Activated CD4-positive, alpha-beta T cell treated with anti-CD3 and anti-CD28 coated beads for 36 hours (primary cell): ENCODE data around the gene ZNF836. TPM values are rescaled to one million over a fixed set of nuclear protein-coding genes. Genes with fewer than 3 reads are reported as not detected.
A peak's percentile ranks its signal among the peaks of the same experiment; 100 is the strongest.

Source experiments
- ATAC-seq: fragments of 200-7000 bp; cut with Tn5 transposase; one replicate; pipeline ENCODE4 v1.10.0; 2021; ENCODE audit warnings: mild to moderate bottlenecking, moderate library complexity
- CTCF ChIA-PET: fragments of 350-600 bp; sonication (Branson Sonifier 250); formaldehyde crosslinking; loops from one replicate; lab custom pipeline; 2021; ENCODE audit warnings: antibody characterized with exemption; lab: Charles Lee
- POLR2A ChIA-PET: fragments of 350-600 bp; sonication (Branson Sonifier 250); formaldehyde crosslinking; loops from one replicate; lab custom pipeline; 2021; ENCODE audit warnings: antibody characterized with exemption, inconsistent platforms; lab: Charles Lee
- DNase-seq: peaks from one replicate; pipeline ENCODE4 v3.0.0-alpha.2; 2020
- H3K27ac Mint-ChIP-seq: one replicate; pipeline ENCODE4 v1.8.0; 2021; ENCODE audit warnings: mixed read lengths
- H3K27me3 Mint-ChIP-seq: one replicate; pipeline ENCODE4 v1.8.0; 2021; ENCODE audit warnings: mixed read lengths
- H3K36me3 Mint-ChIP-seq: one replicate; pipeline ENCODE4 v1.8.0; 2021; ENCODE audit warnings: low read depth, mixed read lengths
- H3K4me1 Mint-ChIP-seq: one replicate; pipeline ENCODE4 v1.8.0; 2021; ENCODE audit warnings: mixed read lengths
- H3K4me3 Mint-ChIP-seq: one replicate; pipeline ENCODE4 v1.8.0; 2021; ENCODE audit warnings: mild to moderate bottlenecking, moderate library complexity, mixed read lengths
- H3K9me3 Mint-ChIP-seq: one replicate; pipeline ENCODE4 v1.8.0; 2021; ENCODE audit warnings: low read depth, mixed read lengths
- intact Hi-C, 2 experiments: fragments of 100-400 bp; cut with DNase I in 1 of 2; cut with micrococcal nuclease in 1 of 2; formaldehyde crosslinking; loops; one replicate each; pipeline versions ENCODE4 v1.14.2 to v1.15.1; 2022 to 2024; cut with DNase I, micrococcal nuclease
- total RNA-seq, 2 experiments: library from RNA; stranded (reverse); gene quantifications; one replicate each; pipeline ENCODE4 v1.2.3, GENCODE V29; 2021

The ZNF836 gene
- 10 to 100 TPM; 10.1 to 11.5 TPM for total RNA-seq

- peak; percentile 96 for ATAC-seq
- DNase-seq = peak; percentile 96
- Mint-ChIP-seq H3K27ac (peak within 1 kb of the TSS; percentile 93), H3K4me1 (peaks cover 17% of the 10 kb centered on the region), H3K36me3 (peaks cover 36% of the 10 kb centered on the region), H3K4me3 (peak within 1 kb of the TSS; percentile 87), H3K27me3 (no peaks in the 10 kb centered on the region), H3K9me3 (peaks cover 1% of the 10 kb centered on the region)
- CTCF ChIA-PET = interaction anchor here (0.6 to 1.5 kb wide), 4 partner anchors 19 to 80 kb away, joined by 3 to 5 read pairs (median 4); no protein-coding TSS in a partner anchor
- POLR2A ChIA-PET = interaction anchor here (0.6 kb wide), 1 partner anchor 12 kb away, joined by 3 read pairs; no protein-coding TSS in a partner anchor
- intact Hi-C loops = loop anchor here (1.0 to 10.0 kb wide), 8 partner anchors 18 to 727 kb away; partner anchors contain the start of genes ZNF766 (in 1 of the 2), ZNF808 (in 1 of the 2) and ZNF841 (in 1 of the 2)
Measured at GRCh38 chr19:52171321-52172169, at the start of gene ZNF836. TSS of gene ZNF836 (minus strand) at chr19:52171621. CDS start at chr19:52168072, 3,549 bp downstream.

DNA sequence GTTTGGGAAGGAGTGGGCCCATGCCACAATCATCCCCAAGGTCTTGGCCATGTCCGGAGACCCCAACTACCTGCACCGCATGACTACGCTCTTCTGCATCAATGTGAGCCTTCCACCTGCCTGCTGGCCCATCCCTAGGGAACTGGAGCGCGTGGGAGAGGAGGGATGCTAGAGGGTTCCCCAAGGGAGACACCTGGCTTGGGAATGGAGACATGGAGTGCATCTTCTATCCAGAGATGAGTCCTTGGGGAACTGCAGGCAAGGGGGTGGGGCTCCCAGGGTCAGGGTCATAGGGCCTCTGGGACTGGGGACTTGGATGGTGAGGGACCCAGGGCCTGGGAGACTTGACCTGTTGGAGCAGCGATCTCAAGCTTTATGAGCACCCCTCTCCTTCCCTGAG lies 49.6 kb upstream of the ZNF836 start:
- POLR2A ChIA-PET = no interaction called here
- H3K27ac Mint-ChIP-seq = no peak overlapping the region
- CTCF ChIA-PET = no interaction called here
- H3K9me3 Mint-ChIP-seq = no peaks in the 10 kb centered on the region
- H3K27me3 Mint-ChIP-seq = no peaks in the 10 kb centered on the region
- DNase-seq (no peak), ATAC-seq (no peak)
- H3K4me1 Mint-ChIP-seq = peaks cover 9% of the 10 kb centered on the region
- peaks cover 66% of the 10 kb centered on the region for H3K36me3 Mint-ChIP-seq
- no peak overlapping the region for H3K4me3 Mint-ChIP-seq
- intact Hi-C loops = no loop called here

DNA sequence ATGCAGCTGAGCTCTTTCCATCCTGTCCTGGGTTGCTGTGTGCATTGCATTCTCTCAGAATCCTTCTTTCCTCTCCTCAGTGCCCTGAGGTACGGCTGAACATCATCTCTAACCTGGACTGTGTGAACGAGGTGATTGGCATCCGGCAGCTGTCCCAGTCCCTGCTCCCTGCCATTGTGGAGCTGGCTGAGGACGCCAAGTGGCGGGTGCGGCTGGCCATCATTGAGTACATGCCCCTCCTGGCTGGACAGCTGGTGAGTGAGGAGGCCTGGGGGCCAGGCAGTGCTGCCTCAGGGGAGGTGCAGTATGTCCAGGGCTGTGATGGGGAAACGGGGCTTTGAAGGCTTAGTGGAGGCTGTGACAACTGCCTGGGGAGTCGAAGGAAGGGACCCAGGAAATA lies 48.2 kb upstream of the ZNF836 start:
- ATAC-seq (no peak), DNase-seq (no peak)
- Mint-ChIP-seq H3K36me3 (peaks cover 64% of the 10 kb centered on the region), H3K4me3 (no peak overlapping the region), H3K27ac (peak overlapping the region; percentile 19), H3K27me3 (no peaks in the 10 kb centered on the region), H3K4me1 (peaks cover 2% of the 10 kb centered on the region), H3K9me3 (no peaks in the 10 kb centered on the region)
- POLR2A ChIA-PET = no interaction called here
- intact Hi-C loops = no loop called here
- CTCF ChIA-PET = interaction anchor here (0.7 to 1.3 kb wide), 2 partner anchors 14 to 47 kb away, joined by 3 read pairs; no protein-coding TSS in a partner anchor

DNA sequence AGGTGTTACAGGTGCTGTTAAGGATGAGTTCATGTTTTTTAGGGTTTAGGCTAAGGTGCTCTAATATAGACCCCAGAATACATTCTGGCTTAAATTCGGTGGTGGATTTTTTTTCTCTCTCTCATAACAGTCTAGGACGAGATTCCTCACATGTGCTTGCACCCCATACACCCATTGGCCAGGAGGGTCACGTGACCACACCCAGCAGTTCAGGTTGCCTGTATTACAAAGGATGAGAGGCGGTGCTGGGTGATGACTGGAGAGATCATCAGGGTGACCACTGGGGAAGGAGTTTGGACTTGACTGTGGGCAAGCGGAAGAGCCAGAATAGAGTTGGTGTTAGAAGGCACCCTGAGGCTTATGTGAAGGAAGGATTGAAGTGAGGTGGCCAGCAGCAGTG lies 46.2 kb upstream of the ZNF836 start:
- ChIA-PET CTCF (no interaction called here), POLR2A (no interaction called here)
- Mint-ChIP-seq H3K4me1 (no peaks in the 10 kb centered on the region), H3K27me3 (no peaks in the 10 kb centered on the region), H3K4me3 (no peak overlapping the region), H3K27ac (peak overlapping the region; percentile 34), H3K9me3 (no peaks in the 10 kb centered on the region), H3K36me3 (peaks cover 61% of the 10 kb centered on the region)
- DNase-seq (no peak), ATAC-seq (no peak)
- intact Hi-C loops = no loop called here

DNA sequence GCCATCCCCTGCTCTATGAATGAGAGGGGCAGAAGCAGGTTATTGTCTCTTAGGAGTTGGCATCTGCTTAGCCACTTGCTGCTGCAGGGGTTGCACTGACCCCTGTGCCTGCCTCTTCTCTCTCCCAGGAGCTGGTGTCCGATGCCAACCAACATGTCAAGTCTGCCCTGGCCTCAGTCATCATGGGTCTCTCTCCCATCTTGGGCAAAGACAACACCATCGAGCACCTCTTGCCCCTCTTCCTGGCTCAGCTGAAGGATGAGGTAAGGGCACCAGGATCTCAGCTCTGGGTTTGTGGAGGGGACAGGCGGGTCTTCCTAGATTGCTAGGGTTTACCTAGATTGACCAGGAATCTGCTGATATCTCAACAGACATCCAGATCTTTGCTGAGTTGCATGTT lies 45.0 kb upstream of the ZNF836 start:
- ATAC-seq (no peak), DNase-seq (no peak)
- Mint-ChIP-seq H3K36me3 (peaks cover 69% of the 10 kb centered on the region), H3K9me3 (no peaks in the 10 kb centered on the region), H3K27ac (no peak overlapping the region), H3K4me3 (no peak overlapping the region), H3K4me1 (no peaks in the 10 kb centered on the region), H3K27me3 (no peaks in the 10 kb centered on the region)
- ChIA-PET CTCF (no interaction called here), POLR2A (no interaction called here)
- intact Hi-C loops = no loop called here

- Mint-ChIP-seq H3K36me3 (peaks cover 68% of the 10 kb centered on the region), H3K4me3 (no peak overlapping the region), H3K27ac (no peak overlapping the region), H3K4me1 (no peaks in the 10 kb centered on the region), H3K27me3 (no peaks in the 10 kb centered on the region), H3K9me3 (no peaks in the 10 kb centered on the region)
- intact Hi-C loops = no loop called here
- POLR2A ChIA-PET = interaction anchor here (0.8 to 1.0 kb wide), 2 partner anchors 12 to 21 kb away, joined by 3 to 4 read pairs; no protein-coding TSS in a partner anchor
- no peak for DNase-seq
- CTCF ChIA-PET = interaction anchor here (1.2 kb wide), 1 partner anchor 11 kb away, joined by 3 read pairs; no protein-coding TSS in a partner anchor
- no peak for ATAC-seq
Measured at GRCh38 chr19:52214241-52214640, 42.8 kb upstream of the ZNF836 start.

- Mint-ChIP-seq H3K4me3 (no peak overlapping the region), H3K27me3 (no peaks in the 10 kb centered on the region), H3K9me3 (no peaks in the 10 kb centered on the region), H3K27ac (peak overlapping the region; percentile 53), H3K36me3 (peaks cover 63% of the 10 kb centered on the region), H3K4me1 (no peaks in the 10 kb centered on the region)
- intact Hi-C loops = no loop called here
- ATAC-seq = no peak
- DNase-seq = no peak
- POLR2A ChIA-PET = no interaction called here
- CTCF ChIA-PET = interaction anchor here (0.6 kb wide), 1 partner anchor 64 kb away, joined by 4 read pairs; no protein-coding TSS in a partner anchor
Measured at GRCh38 chr19:52212572-52213255, 41.3 kb upstream of the ZNF836 start.

GRCh38 chr19:52211926-52212571 lies 40.6 kb upstream of the ZNF836 start:
- intact Hi-C loops = no loop called here
- Mint-ChIP-seq H3K4me1 (no peaks in the 10 kb centered on the region), H3K27ac (no peak overlapping the region), H3K36me3 (peaks cover 62% of the 10 kb centered on the region), H3K9me3 (no peaks in the 10 kb centered on the region), H3K4me3 (no peak overlapping the region), H3K27me3 (no peaks in the 10 kb centered on the region)
- ChIA-PET CTCF (interaction anchor here (0.6 kb wide), 1 partner anchor 63 kb away, joined by 4 read pairs; no protein-coding TSS in a partner anchor), POLR2A (no interaction called here)
- DNase-seq (no peak), ATAC-seq (no peak)

GRCh38 chr19:52211203-52211602 lies 39.8 kb upstream of the ZNF836 start:
- POLR2A ChIA-PET = no interaction called here
- H3K4me3 Mint-ChIP-seq = no peak overlapping the region
- no peaks in the 10 kb centered on the region for H3K9me3 Mint-ChIP-seq
- DNase-seq = no peak
- no peak for ATAC-seq
- peaks cover 65% of the 10 kb centered on the region for H3K36me3 Mint-ChIP-seq
- no peaks in the 10 kb centered on the region for H3K27me3 Mint-ChIP-seq
- CTCF ChIA-PET = no interaction called here
- intact Hi-C loops = no loop called here
- no peaks in the 10 kb centered on the region for H3K4me1 Mint-ChIP-seq
- H3K27ac Mint-ChIP-seq = no peak overlapping the region

DNA sequence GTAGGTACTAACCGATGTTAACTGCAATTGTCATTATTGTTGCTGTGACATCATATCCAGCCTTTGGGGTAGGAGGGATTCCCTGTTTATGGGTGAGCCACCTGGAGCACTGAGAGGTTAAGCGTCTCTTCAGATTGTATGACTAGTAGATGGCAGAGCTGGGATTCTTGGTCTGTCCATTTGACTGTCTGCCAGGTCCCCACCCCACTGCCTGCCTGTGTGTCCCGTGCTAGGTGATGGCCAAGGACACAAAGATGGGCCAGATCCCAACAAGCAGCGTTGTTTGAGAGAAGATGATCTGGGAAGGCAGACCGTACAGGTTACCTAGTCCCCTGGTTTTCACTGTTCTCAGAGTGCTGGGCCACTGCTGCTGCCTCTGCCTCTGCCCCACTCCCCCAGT lies 35.1 kb upstream of the ZNF836 start:
- H3K36me3 Mint-ChIP-seq = peaks cover 68% of the 10 kb centered on the region

More for the DNA sequence above, 35.1 kb upstream of the ZNF836 start:
- H3K4me3 Mint-ChIP-seq = no peak overlapping the region
- DNase-seq (no peak), ATAC-seq (no peak)
- no peaks in the 10 kb centered on the region for H3K27me3 Mint-ChIP-seq
- intact Hi-C loops = no loop called here
- no peaks in the 10 kb centered on the region for H3K9me3 Mint-ChIP-seq
- CTCF ChIA-PET = interaction anchor here (1.6 kb wide), 1 partner anchor 30 kb away, joined by 4 read pairs; no protein-coding TSS in a partner anchor
- POLR2A ChIA-PET = no interaction called here
- H3K27ac Mint-ChIP-seq = no peak overlapping the region
- H3K4me1 Mint-ChIP-seq = peaks cover 8% of the 10 kb centered on the region
